IgD-negative memory B cell (primary cell): Measurements from ENCODE around the gene CTCFL. TPM values are rescaled to one million over a fixed set of nuclear protein-coding genes. Genes with fewer than 3 reads are reported as not detected.

Experiments used
- H3K27ac Mint-ChIP-seq, 3 donors: one replicate each; pipeline ENCODE4 v1.8.0; 2020 to 2022; ENCODE audit warnings: mild to moderate bottlenecking in 3 of 3, mixed read lengths in 3 of 3, moderate library complexity in 1 of 3
- H3K27me3 Mint-ChIP-seq: one replicate; pipeline ENCODE4 v1.8.0; 2021; ENCODE audit warnings: mixed read lengths
- H3K36me3 Mint-ChIP-seq: one replicate; pipeline ENCODE4 v1.8.0; 2020; ENCODE audit warnings: mild to moderate bottlenecking, mixed read lengths
- H3K4me1 Mint-ChIP-seq, 3 donors: one replicate each; pipeline ENCODE4 v1.8.0; 2020 to 2022; ENCODE audit warnings: mixed read lengths in 3 of 3, mild to moderate bottlenecking in 1 of 3
- H3K4me3 Mint-ChIP-seq, 4 donors: one replicate each; pipeline ENCODE4 v1.8.0; 2020 to 2022; ENCODE audit warnings: mild to moderate bottlenecking in 4 of 4, mixed read lengths in 4 of 4, moderate library complexity in 3 of 4
- H3K9me3 Mint-ChIP-seq, 3 donors: one replicate each; pipeline ENCODE4 v1.8.0; 2020 to 2021; ENCODE audit warnings: mixed read lengths in 3 of 3, mild to moderate bottlenecking in 1 of 3
- polyA plus RNA-seq: library from polyadenylated mRNA; unstranded; fragments of 300-500 nt; fragmentation: Illumina TruSeq; gene quantifications from one replicate; pipeline ENCODE4 v1.2.3, GENCODE V29; 2021

CTCFL gene
- polyA plus RNA-seq, 1 donor from 2014 or later, result not detected

- Mint-ChIP-seq H3K36me3 (no peaks in the 10 kb centered on the region), H3K9me3 (no peaks in the 10 kb centered on the region), H3K27ac (no peak overlapping the region), H3K27me3 (peaks cover 4% of the 10 kb centered on the region), H3K4me3 (no peak overlapping the region), H3K4me1 (peaks cover 0 to 3% (median 0%) of the 10 kb centered on the region in 3 donors)
These were observed 5.5 kb upstream of the CTCFL start for GRCh38 chr20:57530327-57530981.

DNA sequence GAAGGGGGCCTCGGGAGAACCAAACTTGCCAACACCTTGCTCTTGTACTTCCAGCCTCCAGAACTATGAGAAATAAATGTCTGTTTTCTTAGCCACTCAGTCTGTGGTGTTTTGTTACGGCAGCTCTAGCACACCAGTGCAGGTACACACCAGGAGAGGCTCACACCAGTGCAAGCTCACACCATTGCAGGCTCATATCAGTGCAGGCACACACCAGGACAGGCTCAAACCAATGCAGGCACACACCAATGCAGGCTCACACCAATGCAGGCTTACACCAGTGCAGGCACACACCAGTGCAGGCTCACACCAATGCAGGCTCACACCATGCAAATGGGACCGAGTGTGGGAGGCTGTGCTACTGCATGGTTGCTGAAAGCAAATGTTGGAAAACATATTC lies 4.9 kb upstream of the CTCFL start:
- no peak overlapping the region for H3K27ac Mint-ChIP-seq
- no peaks in the 10 kb centered on the region for H3K36me3 Mint-ChIP-seq
- H3K27me3 Mint-ChIP-seq, result peaks cover 4% of the 10 kb centered on the region
- H3K9me3 Mint-ChIP-seq, result no peaks in the 10 kb centered on the region
- H3K4me3 Mint-ChIP-seq, result no peak overlapping the region
- peaks cover 0 to 3% (median 0%) of the 10 kb centered on the region in 3 donors for H3K4me1 Mint-ChIP-seq

GRCh38 chr20:57529160-57529585 lies 4.2 kb upstream of the CTCFL start:
- peaks cover 0 to 3% (median 0%) of the 10 kb centered on the region in 3 donors for H3K4me1 Mint-ChIP-seq
- no peak overlapping the region for H3K4me3 Mint-ChIP-seq
- H3K27ac Mint-ChIP-seq, result no peak overlapping the region
- H3K27me3 Mint-ChIP-seq, result peaks cover 4% of the 10 kb centered on the region
- no peaks in the 10 kb centered on the region for H3K9me3 Mint-ChIP-seq
- H3K36me3 Mint-ChIP-seq, result no peaks in the 10 kb centered on the region

DNA sequence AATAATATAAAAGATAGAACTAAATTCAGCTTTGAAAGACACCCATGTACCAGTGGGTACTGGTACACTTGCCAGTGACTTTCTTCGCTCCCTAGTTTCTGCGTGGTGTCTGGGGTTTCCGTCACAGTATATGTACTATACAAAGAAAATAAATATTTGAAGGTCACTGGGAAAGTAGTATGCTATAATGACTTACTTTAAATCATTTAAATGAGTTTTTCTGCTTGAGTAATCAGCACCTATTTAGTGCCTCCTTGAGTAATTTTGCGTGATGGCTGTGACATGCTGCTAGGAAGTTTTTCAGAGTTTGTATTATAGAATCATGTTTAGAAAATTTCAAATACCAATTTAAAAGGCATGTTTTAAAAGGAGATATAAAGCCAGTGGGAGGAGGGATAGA lies 3.2 kb upstream of the CTCFL start:
- H3K4me1 Mint-ChIP-seq, result peaks cover 0 to 3% (median 0%) of the 10 kb centered on the region in 3 donors
- H3K9me3 Mint-ChIP-seq, result no peaks in the 10 kb centered on the region
- H3K4me3 Mint-ChIP-seq, result no peak overlapping the region
- H3K27ac Mint-ChIP-seq, result no peak overlapping the region
- H3K27me3 Mint-ChIP-seq, result peaks cover 2% of the 10 kb centered on the region
- no peaks in the 10 kb centered on the region for H3K36me3 Mint-ChIP-seq

GRCh38 chr20:57527728-57528127 lies 2.8 kb upstream of the CTCFL start:
- no peaks in the 10 kb centered on the region for H3K9me3 Mint-ChIP-seq
- no peak overlapping the region for H3K4me3 Mint-ChIP-seq

GRCh38 chr20:57526885-57527460 lies 2.0 kb upstream of the CTCFL start:
- no peak overlapping the region for H3K27ac Mint-ChIP-seq
- H3K27me3 Mint-ChIP-seq, result no peaks in the 10 kb centered on the region
- H3K36me3 Mint-ChIP-seq, result no peaks in the 10 kb centered on the region
- peaks cover 0 to 3% (median 0%) of the 10 kb centered on the region in 3 donors for H3K4me1 Mint-ChIP-seq
- no peaks in the 10 kb centered on the region for H3K9me3 Mint-ChIP-seq
- no peak overlapping the region for H3K4me3 Mint-ChIP-seq

More at GRCh38 chr20:57527728-57528127, 2.8 kb upstream of the CTCFL start:
- Mint-ChIP-seq H3K27ac (no peak overlapping the region), H3K27me3 (no peaks in the 10 kb centered on the region), H3K36me3 (no peaks in the 10 kb centered on the region), H3K4me1 (peaks cover 0 to 3% (median 0%) of the 10 kb centered on the region in 3 donors)

- Mint-ChIP-seq H3K4me3 (no peak overlapping the region), H3K27ac (no peak overlapping the region), H3K9me3 (no peaks in the 10 kb centered on the region), H3K4me1 (peaks cover 0 to 3% (median 0%) of the 10 kb centered on the region in 3 donors), H3K27me3 (no peaks in the 10 kb centered on the region), H3K36me3 (no peaks in the 10 kb centered on the region)
These were observed 1.3 kb upstream of the CTCFL start for GRCh38 chr20:57526087-57526884.

GRCh38 chr20:57525328-57526086 lies 567 bp upstream of the CTCFL start:
- Mint-ChIP-seq H3K9me3 (no peaks in the 10 kb centered on the region), H3K4me3 (no peak overlapping the region), H3K27me3 (no peaks in the 10 kb centered on the region), H3K27ac (no peak overlapping the region), H3K36me3 (no peaks in the 10 kb centered on the region), H3K4me1 (peaks cover 0 to 3% (median 0%) of the 10 kb centered on the region in 3 donors)

DNA sequence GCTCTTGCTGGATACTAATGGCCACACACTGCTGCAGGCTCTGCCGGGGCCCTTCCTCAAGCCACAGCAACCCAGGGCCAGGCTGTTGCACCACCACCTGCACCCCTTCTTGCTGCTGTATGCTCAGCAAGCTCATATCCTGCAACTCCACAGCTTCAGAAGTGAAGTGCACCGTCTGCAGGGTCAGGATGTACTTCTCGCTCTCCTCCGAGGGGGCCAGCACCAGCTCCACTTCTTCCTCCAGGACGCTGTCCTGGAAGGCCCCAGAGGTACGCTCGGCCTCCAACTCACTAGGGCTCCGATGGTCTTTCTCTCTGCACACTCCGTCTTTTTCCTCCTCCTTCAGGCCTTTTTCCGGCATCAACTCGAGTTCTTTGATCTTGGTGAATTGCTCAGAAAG lies 1.2 kb downstream of the CTCFL start:
- Mint-ChIP-seq H3K4me1 (peaks cover 0 to 3% (median 0%) of the 10 kb centered on the region in 3 donors), H3K27me3 (no peaks in the 10 kb centered on the region), H3K27ac (no peak overlapping the region), H3K4me3 (no peak overlapping the region), H3K36me3 (no peaks in the 10 kb centered on the region), H3K9me3 (no peaks in the 10 kb centered on the region)

DNA sequence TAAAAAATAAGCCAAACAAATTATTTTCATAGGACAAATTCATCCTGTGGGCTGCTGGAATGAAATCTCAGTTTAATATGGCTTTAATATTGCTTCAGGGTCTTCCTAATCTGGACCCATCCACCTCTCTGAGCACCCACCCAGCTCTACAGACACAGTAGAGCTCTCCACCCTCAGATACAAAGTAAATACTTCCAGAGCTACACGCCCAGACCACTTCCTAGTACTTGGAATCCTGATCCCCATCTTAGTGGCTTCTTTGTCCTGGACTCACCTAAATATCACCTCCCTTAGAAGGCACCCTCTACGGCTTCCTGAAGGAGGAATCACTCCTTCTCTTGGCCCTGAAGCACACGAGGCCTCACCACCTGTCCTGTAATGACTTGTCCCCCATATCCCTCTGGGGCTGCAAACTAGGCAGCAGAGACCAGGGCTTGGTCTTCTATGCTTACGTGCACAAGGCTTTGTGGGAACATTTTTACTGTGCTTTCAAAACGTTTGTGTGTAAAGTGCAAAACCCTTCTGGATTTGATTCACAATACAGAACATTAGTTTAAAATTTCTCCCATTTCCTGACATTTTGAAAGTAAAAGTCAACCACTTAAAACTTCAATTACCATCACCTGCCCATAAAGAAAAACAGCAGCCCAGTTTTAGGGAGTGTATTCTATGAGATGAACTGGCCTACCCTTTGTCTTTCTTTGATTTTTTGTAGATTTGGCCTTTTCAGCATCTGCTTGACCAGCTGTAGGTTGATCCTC lies 2.4 kb downstream of the CTCFL start:
- H3K36me3 Mint-ChIP-seq, result no peaks in the 10 kb centered on the region

DNA sequence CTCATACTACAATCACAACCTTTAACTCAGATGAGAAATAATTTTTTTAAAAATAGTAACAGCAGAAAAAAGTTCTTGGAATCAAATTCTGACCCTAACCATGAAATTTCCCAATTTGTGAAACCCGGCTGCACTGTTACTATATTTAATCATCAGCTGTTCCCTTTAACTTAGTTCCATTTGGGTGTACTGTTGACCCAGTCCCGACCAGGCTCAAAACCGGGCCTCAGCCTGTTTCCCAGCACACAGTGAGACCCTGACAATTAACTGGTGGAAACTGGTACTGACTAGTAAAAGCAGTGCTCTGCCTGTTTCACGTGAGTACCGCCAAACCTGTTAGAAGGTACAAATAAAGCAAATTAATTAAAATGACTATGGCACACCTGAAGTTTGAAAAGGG lies 7.0 kb downstream of the CTCFL start:
- no peaks in the 10 kb centered on the region for H3K9me3 Mint-ChIP-seq
- H3K27me3 Mint-ChIP-seq, result no peaks in the 10 kb centered on the region
- no peaks in the 10 kb centered on the region for H3K36me3 Mint-ChIP-seq
- no peaks in the 10 kb centered on the region for H3K4me1 Mint-ChIP-seq
- H3K27ac Mint-ChIP-seq, result no peak overlapping the region
- no peak overlapping the region for H3K4me3 Mint-ChIP-seq

More for the DNA sequence above, 2.4 kb downstream of the CTCFL start:
- peaks cover 0 to 3% (median 0%) of the 10 kb centered on the region in 3 donors for H3K4me1 Mint-ChIP-seq
- H3K4me3 Mint-ChIP-seq, result no peak overlapping the region
- H3K27ac Mint-ChIP-seq, result no peak overlapping the region
- no peaks in the 10 kb centered on the region for H3K9me3 Mint-ChIP-seq
- H3K27me3 Mint-ChIP-seq, result no peaks in the 10 kb centered on the region

GRCh38 chr20:57514273-57514751 lies 10.6 kb downstream of the CTCFL start:
- H3K9me3 Mint-ChIP-seq, result no peaks in the 10 kb centered on the region
- no peaks in the 10 kb centered on the region for H3K4me1 Mint-ChIP-seq
- peaks cover 3% of the 10 kb centered on the region for H3K27me3 Mint-ChIP-seq
- H3K4me3 Mint-ChIP-seq, result no peak overlapping the region
- no peak overlapping the region for H3K27ac Mint-ChIP-seq
- H3K36me3 Mint-ChIP-seq, result peaks cover 1% of the 10 kb centered on the region

GRCh38 chr20:57513199-57513598 lies 11.7 kb downstream of the CTCFL start:
- H3K36me3 Mint-ChIP-seq, result peaks cover 1% of the 10 kb centered on the region
- no peaks in the 10 kb centered on the region for H3K9me3 Mint-ChIP-seq
- H3K4me3 Mint-ChIP-seq, result no peak overlapping the region
- no peaks in the 10 kb centered on the region for H3K4me1 Mint-ChIP-seq
- peaks cover 3% of the 10 kb centered on the region for H3K27me3 Mint-ChIP-seq
- H3K27ac Mint-ChIP-seq, result no peak overlapping the region

GRCh38 chr20:57512432-57512831 lies 12.5 kb downstream of the CTCFL start:
- H3K36me3 Mint-ChIP-seq, result peaks cover 1% of the 10 kb centered on the region
- H3K27me3 Mint-ChIP-seq, result peaks cover 3% of the 10 kb centered on the region
- no peak overlapping the region for H3K4me3 Mint-ChIP-seq

More at GRCh38 chr20:57512432-57512831, 12.5 kb downstream of the CTCFL start:
- Mint-ChIP-seq H3K9me3 (no peaks in the 10 kb centered on the region), H3K4me1 (no peaks in the 10 kb centered on the region), H3K27ac (no peak overlapping the region)
